Measurements from ENCODE around the gene PIGR. TPM values are rescaled to one million over a fixed set of nuclear protein-coding genes. Genes with fewer than 3 reads are reported as not detected.

Gene PIGR
- total and polyA plus RNA-seq, 2 of the 4 experiments (the other 2 are of a cell fraction): not detected

DNA sequence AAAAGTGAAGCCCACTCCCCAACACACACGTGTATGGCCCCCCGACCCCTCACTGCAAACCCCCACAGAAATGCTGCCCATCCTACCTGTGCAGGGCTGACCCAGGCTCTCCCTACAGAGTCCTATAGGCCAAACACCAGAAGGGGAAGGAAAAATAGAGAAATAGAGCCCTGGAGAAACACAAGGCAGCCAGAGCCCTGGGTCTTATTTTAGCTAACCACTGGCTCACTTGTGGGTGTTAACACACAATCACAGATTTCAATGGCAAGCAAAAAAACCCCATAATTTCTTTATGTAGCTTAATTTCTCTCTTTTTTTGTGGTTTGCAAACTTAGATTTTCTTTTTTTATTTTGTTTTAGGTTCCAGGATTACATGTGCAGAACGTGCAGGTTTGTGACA is 989 bp upstream of the PIGR start:
- CTCF ChIA-PET: no interaction called here

More for the DNA sequence above, 989 bp upstream of the PIGR start:
- no peak overlapping the region for H2AK5ac ChIP-seq (ENCODE audit: low read depth, low read length)
- H2AFZ ChIP-seq (replicated peaks; ENCODE audit: low read length, poor library complexity): no peak overlapping the region
- WGBS, 2 experiments (ENCODE audit: extremely low coverage in 2 of 2, insufficient read length in 1 of 2): no CpG with 5 or more reads among the region's 3 CpGs
- no peak overlapping the region for H3K27ac ChIP-seq (ENCODE audit: insufficient read depth, low read length)
- no peaks in the 10 kb centered on the region for H3K9me1 ChIP-seq (ENCODE audit: insufficient read depth, low read length)
- DNase-seq (no peak), ATAC-seq (ENCODE audit: low read depth) (no peak)
- H2BK120ac ChIP-seq (ENCODE audit: low read depth, low read length): no peak overlapping the region
- H4K91ac ChIP-seq (ENCODE audit: insufficient read depth, low read depth, low read length): no peak overlapping the region
- peaks cover 54% of the 10 kb centered on the region for H3K27me3 ChIP-seq (ENCODE audit: control insufficient read depth, insufficient read depth, low read length)
- H3K23ac ChIP-seq (ENCODE audit: low read depth, low read length): no peak overlapping the region
- H3K9me3 ChIP-seq (ENCODE audit: control insufficient read depth, insufficient read depth, low read length): peaks cover 3% of the 10 kb centered on the region
- no peak overlapping the region for H2BK15ac ChIP-seq (ENCODE audit: low read depth, low read length)
- H4K5ac ChIP-seq (ENCODE audit: low read depth, low read length): no peak overlapping the region
- TF ChIP-seq RFX5 (IDR thresholded peaks at IDR 0.05; ENCODE audit: low read depth, low read length): no peak
- TF ChIP-seq, protein P1, sequence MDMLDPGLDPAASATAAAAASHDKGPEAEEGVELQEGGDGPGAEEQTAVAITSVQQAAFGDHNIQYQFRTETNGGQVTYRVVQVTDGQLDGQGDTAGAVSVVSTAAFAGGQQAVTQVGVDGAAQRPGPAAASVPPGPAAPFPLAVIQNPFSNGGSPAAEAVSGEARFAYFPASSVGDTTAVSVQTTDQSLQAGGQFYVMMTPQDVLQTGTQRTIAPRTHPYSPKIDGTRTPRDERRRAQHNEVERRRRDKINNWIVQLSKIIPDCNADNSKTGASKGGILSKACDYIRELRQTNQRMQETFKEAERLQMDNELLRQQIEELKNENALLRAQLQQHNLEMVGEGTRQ (IDR thresholded peaks at IDR 0.05; ENCODE audit: low read depth, low read length): no peak
- TF ChIP-seq MAFK (IDR thresholded peaks at IDR 0.05; ENCODE audit: low read depth, low read length): no peak
- TF ChIP-seq POLR2A (IDR thresholded peaks at IDR 0.05; ENCODE audit: low read depth, low read length): no peak
- no peak for TF ChIP-seq RCOR1 (IDR thresholded peaks at IDR 0.05; ENCODE audit: insufficient replicate concordance, low read length)
- no peak for TF ChIP-seq CEBPB (IDR thresholded peaks at IDR 0.05; ENCODE audit: low read depth, low read length)
- TF ChIP-seq MAZ (IDR thresholded peaks at IDR 0.05; ENCODE audit: borderline replicate concordance, low read depth, low read length): no peak
- TF ChIP-seq NFE2L2 (IDR thresholded peaks at IDR 0.05; ENCODE audit: low read depth, low read length): no peak
- no peak overlapping the region for H3K4me2 ChIP-seq (ENCODE audit: low read depth, low read length)
- H3K18ac ChIP-seq (ENCODE audit: low read depth, low read length): no peak overlapping the region
- no peak overlapping the region for H3K56ac ChIP-seq (ENCODE audit: extremely low read depth, insufficient read depth, low read length)
- dilution Hi-C loops (cut with HindIII; ENCODE audit: low sequenced_read_pairs, unreplicated experiment): no loop called here
- no peaks in the 10 kb centered on the region for H3K4me1 ChIP-seq (ENCODE audit: control insufficient read depth, insufficient read depth, low read length)
- H4K8ac ChIP-seq (ENCODE audit: low read depth in 2 of 2, low read length in 2 of 2): no peak overlapping the region
- H3K14ac ChIP-seq (replicated peaks; ENCODE audit: low read depth, low read length): no peak overlapping the region
- H3K4ac ChIP-seq (ENCODE audit: low read depth, low read length): no peak overlapping the region
- no TSS peak for BruUV-seq (replicated peaks)
- no peak overlapping the region for H2BK20ac ChIP-seq (ENCODE audit: low read depth, low read length)
- H2BK5ac ChIP-seq (ENCODE audit: low read depth, low read length, poor library complexity, severe bottlenecking): no peak overlapping the region
- in situ Hi-C loops (cut with MboI; ENCODE audit: low sequenced_read_pairs): no loop called here
- H3K9ac ChIP-seq (ENCODE audit: low read depth, low read length): no peak overlapping the region
- H3K4me3 ChIP-seq (ENCODE audit: insufficient read depth, low read depth, low read length): no peak overlapping the region
- intact Hi-C loops (cut with micrococcal nuclease): no loop called here
- no peaks in the 10 kb centered on the region for H3K36me3 ChIP-seq (ENCODE audit: control insufficient read depth, insufficient read depth, low read length)
- POLR2A ChIA-PET (ENCODE audit: unreplicated experiment): no interaction called here
- H2AK9ac ChIP-seq (replicated peaks; ENCODE audit: low read depth, low read length, poor library complexity): no peak overlapping the region
- H4K20me1 ChIP-seq (ENCODE audit: insufficient read depth, low read length): no peaks in the 10 kb centered on the region
- H3K79me1 ChIP-seq (ENCODE audit: low read depth in 1 of 2, low read length in 2 of 2): no peaks in the 10 kb centered on the region

Measured in IMR-90 (cell line).